HEK293T (cell line): Measurements from ENCODE around the gene ALDH18A1.

Source experiments
- CTCF ChIA-PET: fragments of 350-600 bp; formaldehyde crosslinking; extraction: SDS; loops from one replicate; lab custom pipeline; 2021; ENCODE audit warnings: antibody characterized with exemption, inconsistent platforms; lab: Yijun Ruan, JAX
- POLR2A ChIA-PET: fragments of 350-600 bp; formaldehyde crosslinking; extraction: SDS; loops from one replicate; lab custom pipeline; 2020; ENCODE audit warnings: antibody characterized with exemption, inconsistent platforms; lab: Yijun Ruan, JAX
- DNase-seq: peaks from one replicate; pipeline ENCODE4 v3.0.0; 2012; ENCODE audit warnings: mixed read lengths; ENCODE audit errors: extremely low spot score
- ARNT ChIP-seq: fragments of 450-650 bp; IDR thresholded peaks from 2 replicates; pipeline ENCODE4 v1.6.1; 2017; ENCODE audit warnings: mild to moderate bottlenecking
- BHLHE40 ChIP-seq: fragments of 450-650 bp; IDR thresholded peaks from 2 replicates; pipeline ENCODE4 v1.6.1; 2016; ENCODE audit warnings: mild to moderate bottlenecking, moderate library complexity, borderline replicate concordance
- CTBP1 ChIP-seq: fragments of 450-650 bp; IDR thresholded peaks from 2 replicates; pipeline ENCODE4 v1.6.1; 2016; ENCODE audit warnings: borderline replicate concordance
- ELF4 ChIP-seq: fragments of 450-650 bp; IDR thresholded peaks from 2 replicates; pipeline ENCODE4 v1.6.1; 2017; ENCODE audit warnings: antibody characterized with exemption
- FOXA1 ChIP-seq: fragments of 450-650 bp; IDR thresholded peaks from 2 replicates; pipeline ENCODE4 v1.6.1; 2016; ENCODE audit warnings: mild to moderate bottlenecking
- FOXK2 ChIP-seq: fragments of 450-650 bp; IDR thresholded peaks from 2 replicates; pipeline ENCODE4 v1.6.1; 2016; ENCODE audit warnings: mild to moderate bottlenecking
- FOXM1 ChIP-seq: fragments of 450-650 bp; IDR thresholded peaks from 2 replicates; pipeline ENCODE4 v1.6.1; 2017; ENCODE audit warnings: mild to moderate bottlenecking, borderline replicate concordance
- HDGF ChIP-seq: fragments of 450-650 bp; IDR thresholded peaks from 2 replicates; pipeline ENCODE4 v1.6.1; 2017; ENCODE audit warnings: antibody characterized with exemption, borderline replicate concordance
- L3MBTL2 ChIP-seq: fragments of 450-650 bp; conservative IDR thresholded peaks from 2 replicates; pipeline ENCODE4 v1.6.1; 2016; ENCODE audit warnings: mild to moderate bottlenecking
- LEF1 ChIP-seq: fragments of 450-650 bp; IDR thresholded peaks from 2 replicates; pipeline ENCODE4 v1.6.1; 2017; ENCODE audit warnings: mild to moderate bottlenecking, borderline replicate concordance
- NFRKB ChIP-seq: fragments of 450-650 bp; IDR thresholded peaks from 2 replicates; pipeline ENCODE4 v1.6.1; 2016; ENCODE audit warnings: mild to moderate bottlenecking, moderate library complexity
- PKNOX1 ChIP-seq: fragments of 450-650 bp; IDR thresholded peaks from 2 replicates; pipeline ENCODE4 v1.6.1; 2016
- SP1 ChIP-seq: fragments of 450-650 bp; IDR thresholded peaks from 2 replicates; pipeline ENCODE4 v1.6.1; 2017
- SUZ12 ChIP-seq: fragments of 450-650 bp; IDR thresholded peaks from 2 replicates; pipeline ENCODE4 v1.6.1; 2016; ENCODE audit warnings: mild to moderate bottlenecking
- TARDBP ChIP-seq: fragments of 450-650 bp; IDR thresholded peaks from 2 replicates; pipeline ENCODE4 v1.6.1; 2016
- ZNF384 ChIP-seq: fragments of 450-650 bp; IDR thresholded peaks from 2 replicates; pipeline ENCODE4 v1.6.1; 2016

Gene ALDH18A1

GRCh38 chr10:95564291-95564690, 92.2 kb downstream of the ALDH18A1 start:
- TF ChIP-seq ARNT (no peak), PKNOX1 (no peak), ELF4 (no peak), SUZ12 (no peak), NFRKB (no peak), FOXM1 (no peak), LEF1 (no peak), HDGF (no peak)
- POLR2A ChIA-PET = no interaction called here
- DNase-seq = no peak
- CTCF ChIA-PET = no interaction called here

- ChIA-PET POLR2A (no interaction called here), CTCF (no interaction called here)
- TF ChIP-seq ARNT (no peak), FOXM1 (no peak), SUZ12 (no peak)
- no peak for DNase-seq
These were observed 94.1 kb downstream of the ALDH18A1 start for GRCh38 chr10:95562341-95562965.

GRCh38 chr10:95561864-95562177, 94.7 kb downstream of the ALDH18A1 start:
- DNase-seq = no peak
- ChIA-PET CTCF (no interaction called here), POLR2A (no interaction called here)
- no peak for TF ChIP-seq NFRKB
- TF ChIP-seq L3MBTL2 = no peak
- no peak for TF ChIP-seq ELF4
- TF ChIP-seq SUZ12 = no peak
- no peak for TF ChIP-seq BHLHE40
- TF ChIP-seq ARNT = no peak
- no peak for TF ChIP-seq TARDBP
- TF ChIP-seq FOXA1 = no peak
- no peak for TF ChIP-seq FOXK2
- TF ChIP-seq PKNOX1 = no peak
- no peak for TF ChIP-seq FOXM1
- TF ChIP-seq ZNF384 = no peak
- no peak for TF ChIP-seq HDGF
- no peak for TF ChIP-seq SP1
- TF ChIP-seq LEF1 = no peak
- TF ChIP-seq CTBP1 = no peak

- POLR2A ChIA-PET = no interaction called here
- TF ChIP-seq SUZ12 (no peak), ARNT (no peak), FOXM1 (peak; percentile 68; the same call in 1 of the 2 replicates)
- CTCF ChIA-PET = no interaction called here
- peak; percentile 99 for DNase-seq
These were observed 95.2 kb downstream of the ALDH18A1 start, which contains the start of gene SORBS1 for GRCh38 chr10:95561177-95561863. SORBS1 (minus strand) TSS chr10:95561371; CDS start chr10:95441135, 120,236 bp downstream.

- DNase-seq = peak; percentile 51
- POLR2A ChIA-PET = no interaction called here
- 0 out of 2 replicates have a peak, but pooled peaks have one; percentile 19 for TF ChIP-seq PKNOX1
- peak; percentile 34; the same call in 1 of the 2 replicates for TF ChIP-seq L3MBTL2
- no peak for TF ChIP-seq SUZ12
- CTCF ChIA-PET = no interaction called here
These were observed 96.0 kb downstream of the ALDH18A1 start for GRCh38 chr10:95560278-95561176.

GRCh38 chr10:95559896-95560277, 96.6 kb downstream of the ALDH18A1 start:
- no peak for DNase-seq
- TF ChIP-seq ELF4 = no peak
- TF ChIP-seq FOXK2 = no peak
- no peak for TF ChIP-seq NFRKB
- no peak for TF ChIP-seq TARDBP
- no peak for TF ChIP-seq FOXM1
- no peak for TF ChIP-seq FOXA1
- TF ChIP-seq SP1 = no peak
- TF ChIP-seq L3MBTL2 = no peak
- TF ChIP-seq ARNT = no peak
- no peak for TF ChIP-seq LEF1
- no peak for TF ChIP-seq ZNF384
- no peak for TF ChIP-seq PKNOX1
- TF ChIP-seq CTBP1 = no peak
- no peak for TF ChIP-seq BHLHE40
- TF ChIP-seq SUZ12 = no peak
- no peak for TF ChIP-seq HDGF
- ChIA-PET CTCF (no interaction called here), POLR2A (no interaction called here)
